Measurements from ENCODE around the gene CCBE1. TPM values are rescaled to one million over a fixed set of nuclear protein-coding genes. Genes with fewer than 3 reads are reported as not detected.

Gene CCBE1
- polyA plus RNA-seq, 1 donor from 2014 or later, result 0.19 TPM

- Histone ChIP-seq H3K9ac (ENCODE audit: low read length) (no peak overlapping the region), H3K4me2 (ENCODE audit: low read length) (no peak overlapping the region), H3K36me3 (ENCODE audit: insufficient read depth, low read length) (no peaks in the 10 kb centered on the region), H3K4me3 (ENCODE audit: low read length) (no peak overlapping the region), H4K20me1 (ENCODE audit: insufficient read depth) (no peaks in the 10 kb centered on the region), H3K9me2 (ENCODE audit: insufficient read depth, low read length) (no peaks in the 10 kb centered on the region), H3K79me2 (replicated peaks; ENCODE audit: insufficient read depth, low read length) (no peaks in the 10 kb centered on the region), H3K27ac (ENCODE audit: low read length) (no peak overlapping the region), H2AFZ (ENCODE audit: low read depth, low read length) (no peak overlapping the region), H3F3A (ENCODE audit: insufficient read depth, low read length, poor library complexity, severe bottlenecking) (no peaks in the 10 kb centered on the region), H3K27me3 (ENCODE audit: insufficient read depth, low read depth, low read length) (no peaks in the 10 kb centered on the region), H3K9me3 (ENCODE audit: low read length) (no peaks in the 10 kb centered on the region)
- TF ChIP-seq POLR2AphosphoS5 (IDR thresholded peaks at IDR 0.05) (no peak), TAF1 (IDR thresholded peaks at IDR 0.05; ENCODE audit: low read depth) (no peak), MXI1 (conservative IDR thresholded peaks at IDR 0.05; ENCODE audit: poor library complexity, severe bottlenecking) (no peak), RAD21 (conservative IDR thresholded peaks at IDR 0.05) (no peak), CTCF (IDR thresholded peaks at IDR 0.05; ENCODE audit: poor library complexity, severe bottlenecking) (no peak), EZH2 (IDR thresholded peaks at IDR 0.05; ENCODE audit: borderline replicate concordance, insufficient read depth, low read length, poor library complexity, severe bottlenecking) (no peak), EP300 (conservative IDR thresholded peaks at IDR 0.05; ENCODE audit: poor library complexity, severe bottlenecking) (no peak), SMC3 (conservative IDR thresholded peaks at IDR 0.05; ENCODE audit: poor library complexity) (no peak), REST (IDR thresholded peaks at IDR 0.05; ENCODE audit: borderline replicate concordance) (no peak)
Observed at GRCh38 chr18:59537579-59537978, 159.6 kb downstream of the CCBE1 start.

- Histone ChIP-seq H3K9me2 (ENCODE audit: insufficient read depth, low read length) (no peaks in the 10 kb centered on the region), H3K36me3 (ENCODE audit: insufficient read depth, low read length) (no peaks in the 10 kb centered on the region), H4K20me1 (ENCODE audit: insufficient read depth) (no peaks in the 10 kb centered on the region), H3K4me2 (ENCODE audit: low read length) (no peak overlapping the region), H2AFZ (ENCODE audit: low read depth, low read length) (no peak overlapping the region), H3K79me2 (replicated peaks; ENCODE audit: insufficient read depth, low read length) (no peaks in the 10 kb centered on the region), H3K27me3 (ENCODE audit: insufficient read depth, low read depth, low read length) (no peaks in the 10 kb centered on the region), H3K4me3 (ENCODE audit: low read length) (no peak overlapping the region), H3K9ac (ENCODE audit: low read length) (no peak overlapping the region), H3K9me3 (ENCODE audit: low read length) (no peaks in the 10 kb centered on the region), H3F3A (ENCODE audit: insufficient read depth, low read length, poor library complexity, severe bottlenecking) (no peaks in the 10 kb centered on the region), H3K27ac (ENCODE audit: low read length) (no peak overlapping the region)
- no peak for TF ChIP-seq MXI1 (conservative IDR thresholded peaks at IDR 0.05; ENCODE audit: poor library complexity, severe bottlenecking)
Observed at GRCh38 chr18:59536166-59536565, 161.1 kb downstream of the CCBE1 start.

GRCh38 chr18:59535055-59535454 lies 162.2 kb downstream of the CCBE1 start:
- H4K20me1 ChIP-seq (ENCODE audit: insufficient read depth), result no peaks in the 10 kb centered on the region

More at GRCh38 chr18:59535055-59535454, 162.2 kb downstream of the CCBE1 start:
- H3K79me2 ChIP-seq (replicated peaks; ENCODE audit: insufficient read depth, low read length), result no peaks in the 10 kb centered on the region
- no peak overlapping the region for H3K4me2 ChIP-seq (ENCODE audit: low read length)
- no peaks in the 10 kb centered on the region for H3K9me3 ChIP-seq (ENCODE audit: low read length)
- no peaks in the 10 kb centered on the region for H3K27me3 ChIP-seq (ENCODE audit: insufficient read depth, low read depth, low read length)
- no peaks in the 10 kb centered on the region for H3K9me2 ChIP-seq (ENCODE audit: insufficient read depth, low read length)
- no peak overlapping the region for H2AFZ ChIP-seq (ENCODE audit: low read depth, low read length)
- H3F3A ChIP-seq (ENCODE audit: insufficient read depth, low read length, poor library complexity, severe bottlenecking), result no peaks in the 10 kb centered on the region
- H3K27ac ChIP-seq (ENCODE audit: low read length), result no peak overlapping the region
- H3K4me3 ChIP-seq (ENCODE audit: low read length), result no peak overlapping the region
- TF ChIP-seq EP300 (conservative IDR thresholded peaks at IDR 0.05; ENCODE audit: poor library complexity, severe bottlenecking), result peak; percentile 64
- TF ChIP-seq POLR2AphosphoS5 (IDR thresholded peaks at IDR 0.05), result peak; percentile 38
- no peak for TF ChIP-seq REST (IDR thresholded peaks at IDR 0.05; ENCODE audit: borderline replicate concordance)
- no peak overlapping the region for H3K9ac ChIP-seq (ENCODE audit: low read length)
- H3K36me3 ChIP-seq (ENCODE audit: insufficient read depth, low read length), result no peaks in the 10 kb centered on the region
